Trophoblast cell (in vitro differentiated cells and primary cell): ENCODE data around the gene EFHC2.

Experiments used
- DNase-seq, 2 donors: peaks; one replicate each; pipeline ENCODE4 v3.0.0-alpha.2; 2016
- H2AFZ ChIP-seq: 2 replicates; pipeline ENCODE4 v1.6.1; 2013; ENCODE audit warnings: low read length, moderate library complexity, mild to moderate bottlenecking; ENCODE audit not compliant: insufficient read depth, poor library complexity
- H2AK5ac ChIP-seq: 2 replicates; pipeline ENCODE4 v1.6.1; 2013; ENCODE audit warnings: mild to moderate bottlenecking, low read length
- H2BK120ac ChIP-seq: 2 replicates; pipeline ENCODE4 v1.6.1; 2013; ENCODE audit warnings: low read length, mild to moderate bottlenecking, moderate library complexity; ENCODE audit not compliant: insufficient read depth, poor library complexity
- H2BK12ac ChIP-seq: 2 replicates; pipeline ENCODE4 v1.6.1; 2013; ENCODE audit warnings: mild to moderate bottlenecking, low read length, moderate library complexity
- H2BK5ac ChIP-seq: 2 replicates; pipeline ENCODE4 v1.6.1; 2013; ENCODE audit warnings: low read length, low read depth, moderate library complexity, mild to moderate bottlenecking; ENCODE audit not compliant: poor library complexity
- H3K14ac ChIP-seq: 2 replicates; pipeline ENCODE4 v1.6.1; 2013; ENCODE audit warnings: mild to moderate bottlenecking, low read length
- H3K18ac ChIP-seq: 2 replicates; pipeline ENCODE4 v1.6.1; 2013; ENCODE audit warnings: mild to moderate bottlenecking, low read length
- H3K23ac ChIP-seq: 2 replicates; pipeline ENCODE4 v1.6.1; 2013; ENCODE audit warnings: low read length
- H3K27ac ChIP-seq: 2 replicates; pipeline ENCODE4 v1.5.1; 2013; ENCODE audit warnings: low read depth, mild to moderate bottlenecking, inconsistent platforms, low read length, moderate library complexity
- H3K27me3 ChIP-seq: 2 replicates; pipeline ENCODE4 v1.6.1; 2013; ENCODE audit warnings: inconsistent platforms, mild to moderate bottlenecking, low read length, moderate library complexity; ENCODE audit not compliant: insufficient read depth
- H3K36me3 ChIP-seq, 2 experiments: 1 replicate in 1 of 2; 2 replicates in 1 of 2; pipeline ENCODE4 v1.6.1; 2013; ENCODE audit warnings: low read length in 2 of 2, mild to moderate bottlenecking in 2 of 2, moderate library complexity in 1 of 2; ENCODE audit not compliant: insufficient read depth in 2 of 2, control insufficient read depth in 1 of 2
- H3K4ac ChIP-seq: 2 replicates; pipeline ENCODE4 v1.6.1; 2013; ENCODE audit warnings: low read depth, mild to moderate bottlenecking, low read length, moderate library complexity
- H3K4me1 ChIP-seq, 2 experiments: 1 replicate in 1 of 2; 2 replicates in 1 of 2; pipeline ENCODE4 v1.6.1; 2013; ENCODE audit warnings: low read length in 2 of 2, mild to moderate bottlenecking in 2 of 2, moderate library complexity in 1 of 2; ENCODE audit not compliant: insufficient read depth in 2 of 2, control insufficient read depth in 1 of 2
- H3K4me2 ChIP-seq: 2 replicates; pipeline ENCODE4 v1.6.1; 2013; ENCODE audit warnings: inconsistent platforms, mild to moderate bottlenecking, low read length, moderate library complexity
- H3K4me3 ChIP-seq: 2 replicates; pipeline ENCODE4 v1.5.1; 2013; ENCODE audit warnings: mild to moderate bottlenecking, low read depth, low read length, inconsistent platforms
- H3K79me1 ChIP-seq: one replicate; pipeline ENCODE4 v1.6.1; 2013; ENCODE audit warnings: low read length
- H3K79me2 ChIP-seq: 2 replicates; pipeline ENCODE4 v1.6.1; 2013; ENCODE audit warnings: low read length, mild to moderate bottlenecking; ENCODE audit not compliant: control insufficient read depth, insufficient read depth, poor library complexity
- H3K9ac ChIP-seq: 2 replicates; pipeline ENCODE4 v1.6.1; 2013; ENCODE audit warnings: mild to moderate bottlenecking, low read length
- H3K9me3 ChIP-seq: 2 replicates; pipeline ENCODE4 v1.6.1; 2013; ENCODE audit warnings: low read depth, mild to moderate bottlenecking, control low read depth, inconsistent platforms, low read length; ENCODE audit not compliant: insufficient read depth
- H4K12ac ChIP-seq: 2 replicates; pipeline ENCODE4 v1.6.1; 2013; ENCODE audit warnings: low read depth, mild to moderate bottlenecking, low read length, moderate library complexity
- H4K8ac ChIP-seq: 2 replicates; pipeline ENCODE4 v1.6.1; 2013; ENCODE audit warnings: low read depth, mild to moderate bottlenecking, low read length, moderate library complexity
- H4K91ac ChIP-seq: one replicate; pipeline ENCODE4 v1.6.1; 2013; ENCODE audit warnings: low read depth, mild to moderate bottlenecking, low read length, moderate library complexity
- WGBS: extraction: QIAGEN DNeasy Blood & Tissue Kit; methylation state at CpG from one replicate; pipeline ENCODE4 v1.1.7; 2013; ENCODE audit warnings: missing lambda C conversion rate; ENCODE audit not compliant: insufficient read length, insufficient coverage; ENCODE audit errors: extremely low coverage; 5-methylcytosine and 5-hydroxymethylcytosine counted together

Gene EFHC2

GRCh38 chrX:44183329-44183728, 160.1 kb downstream of the EFHC2 start:
- Histone ChIP-seq H4K8ac (no peak overlapping the region), H4K91ac (no peak overlapping the region), H2AK5ac (no peak overlapping the region), H2BK120ac (no peak overlapping the region), H2BK12ac (no peak overlapping the region), H3K18ac (no peak overlapping the region), H3K79me1 (no peaks in the 10 kb centered on the region), H3K9me3 (no peaks in the 10 kb centered on the region), H3K23ac (no peak overlapping the region), H3K79me2 (no peaks in the 10 kb centered on the region), H3K9ac (no peak overlapping the region), H3K4ac (no peak overlapping the region), H3K4me3 (no peak overlapping the region), H3K36me3 (no peaks in the 10 kb centered on the region), H3K27me3 (no peaks in the 10 kb centered on the region), H3K4me2 (no peak overlapping the region), H3K14ac (no peak overlapping the region), H3K27ac (no peak overlapping the region), H4K12ac (no peak overlapping the region), H3K4me1 (no peaks in the 10 kb centered on the region), H2AFZ (no peak overlapping the region), H2BK5ac (no peak overlapping the region)
- DNase-seq = peak; percentile 35 to 69
- WGBS = no CpG with 5 or more reads among the region's 2 CpGs

- H3K4me2 ChIP-seq = no peak overlapping the region
- H2BK12ac ChIP-seq = no peak overlapping the region
- H2AFZ ChIP-seq = no peak overlapping the region
- H3K23ac ChIP-seq = no peak overlapping the region
- H3K9ac ChIP-seq = no peak overlapping the region
- no CpG with 5 or more reads among the region's 6 CpGs for WGBS
- H3K4ac ChIP-seq = no peak overlapping the region
- H3K4me1 ChIP-seq = no peaks in the 10 kb centered on the region
- no peak overlapping the region for H3K14ac ChIP-seq
- H3K79me2 ChIP-seq = no peaks in the 10 kb centered on the region
- H3K18ac ChIP-seq = no peak overlapping the region
- H2BK120ac ChIP-seq = no peak overlapping the region
- H3K27me3 ChIP-seq = no peaks in the 10 kb centered on the region
- peak; percentile 52 to 87 for DNase-seq
- no peak overlapping the region for H2AK5ac ChIP-seq
- no peak overlapping the region for H3K4me3 ChIP-seq
- H3K27ac ChIP-seq = no peak overlapping the region
- no peaks in the 10 kb centered on the region for H3K36me3 ChIP-seq
- H4K8ac ChIP-seq = no peak overlapping the region
- H3K79me1 ChIP-seq = no peaks in the 10 kb centered on the region
- no peak overlapping the region for H4K91ac ChIP-seq
- no peak overlapping the region for H2BK5ac ChIP-seq
- no peaks in the 10 kb centered on the region for H3K9me3 ChIP-seq
- no peak overlapping the region for H4K12ac ChIP-seq
These were observed 165.0 kb downstream of the EFHC2 start for GRCh38 chrX:44178274-44179053.

DNA sequence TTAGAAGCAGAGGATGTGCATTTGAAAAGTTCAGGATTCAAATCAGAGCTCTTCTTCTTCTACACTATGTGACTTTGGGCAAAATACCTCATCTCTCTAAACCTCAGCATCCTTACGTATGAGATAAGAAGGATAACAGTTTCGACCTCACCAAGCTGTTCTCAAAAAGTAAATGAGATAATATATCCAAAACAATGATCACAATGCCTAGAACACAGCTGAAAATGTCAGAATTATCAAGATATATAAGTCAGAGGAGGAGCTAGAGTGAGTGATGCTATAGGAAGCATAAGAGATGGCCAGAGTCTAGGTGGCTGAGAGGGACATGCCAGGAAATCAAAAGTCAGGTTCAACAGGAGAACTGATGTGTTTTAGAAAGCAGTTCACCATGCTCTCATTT, 168.0 kb downstream of the EFHC2 start:
- H4K12ac ChIP-seq = no peak overlapping the region
- H3K23ac ChIP-seq = no peak overlapping the region
- H2BK120ac ChIP-seq = no peak overlapping the region
- no peak overlapping the region for H2AFZ ChIP-seq
- H3K18ac ChIP-seq = no peak overlapping the region
- no peaks in the 10 kb centered on the region for H3K79me2 ChIP-seq
- no peaks in the 10 kb centered on the region for H3K79me1 ChIP-seq
- H4K91ac ChIP-seq = no peak overlapping the region
- no peak overlapping the region for H4K8ac ChIP-seq
- no peak overlapping the region for H3K4ac ChIP-seq
- no peak overlapping the region for H2BK12ac ChIP-seq
- H3K27ac ChIP-seq = no peak overlapping the region
- no peak overlapping the region for H3K4me3 ChIP-seq
- H2BK5ac ChIP-seq = no peak overlapping the region
- peak in 1 of 2 donors; percentile 1 for DNase-seq
- no peak overlapping the region for H3K4me2 ChIP-seq
- WGBS = no CpG with 5 or more reads among the region's 2 CpGs
- H3K27me3 ChIP-seq = no peaks in the 10 kb centered on the region
- H3K9me3 ChIP-seq = no peaks in the 10 kb centered on the region
- no peak overlapping the region for H3K9ac ChIP-seq
- H3K4me1 ChIP-seq = no peaks in the 10 kb centered on the region
- no peaks in the 10 kb centered on the region for H3K36me3 ChIP-seq
- H2AK5ac ChIP-seq = no peak overlapping the region
- H3K14ac ChIP-seq = no peak overlapping the region

- Histone ChIP-seq H3K36me3 (no peaks in the 10 kb centered on the region), H3K4me2 (no peak overlapping the region), H3K4me3 (no peak overlapping the region), H3K18ac (no peak overlapping the region), H3K9ac (no peak overlapping the region), H3K4me1 (no peaks in the 10 kb centered on the region), H2AFZ (no peak overlapping the region), H3K4ac (no peak overlapping the region), H4K12ac (no peak overlapping the region), H3K23ac (no peak overlapping the region), H4K8ac (no peak overlapping the region), H3K79me1 (no peaks in the 10 kb centered on the region), H4K91ac (no peak overlapping the region), H2AK5ac (no peak overlapping the region), H3K9me3 (no peaks in the 10 kb centered on the region), H2BK120ac (no peak overlapping the region), H2BK5ac (no peak overlapping the region), H3K27me3 (no peaks in the 10 kb centered on the region), H3K79me2 (no peaks in the 10 kb centered on the region), H3K27ac (no peak overlapping the region), H2BK12ac (no peak overlapping the region), H3K14ac (no peak overlapping the region)
- no peak for DNase-seq
- WGBS = no CpG with 5 or more reads among the region's 3 CpGs
These were observed 169.4 kb downstream of the EFHC2 start for GRCh38 chrX:44174061-44174460.
